GM12873 (cell line): ENCODE results near the gene COL5A1.

Experiments used
- TF ChIP-seq, protein P1 (sequence below): IDR thresholded peaks from 2 replicates; pipeline ENCODE4 v1.5.1; 2012; ENCODE audit warnings: low read depth, mild to moderate bottlenecking, moderate library complexity, low read length, control low read depth; ENCODE audit not compliant: insufficient read depth; ENCODE audit errors: missing control alignments

The COL5A1 gene

DNA sequence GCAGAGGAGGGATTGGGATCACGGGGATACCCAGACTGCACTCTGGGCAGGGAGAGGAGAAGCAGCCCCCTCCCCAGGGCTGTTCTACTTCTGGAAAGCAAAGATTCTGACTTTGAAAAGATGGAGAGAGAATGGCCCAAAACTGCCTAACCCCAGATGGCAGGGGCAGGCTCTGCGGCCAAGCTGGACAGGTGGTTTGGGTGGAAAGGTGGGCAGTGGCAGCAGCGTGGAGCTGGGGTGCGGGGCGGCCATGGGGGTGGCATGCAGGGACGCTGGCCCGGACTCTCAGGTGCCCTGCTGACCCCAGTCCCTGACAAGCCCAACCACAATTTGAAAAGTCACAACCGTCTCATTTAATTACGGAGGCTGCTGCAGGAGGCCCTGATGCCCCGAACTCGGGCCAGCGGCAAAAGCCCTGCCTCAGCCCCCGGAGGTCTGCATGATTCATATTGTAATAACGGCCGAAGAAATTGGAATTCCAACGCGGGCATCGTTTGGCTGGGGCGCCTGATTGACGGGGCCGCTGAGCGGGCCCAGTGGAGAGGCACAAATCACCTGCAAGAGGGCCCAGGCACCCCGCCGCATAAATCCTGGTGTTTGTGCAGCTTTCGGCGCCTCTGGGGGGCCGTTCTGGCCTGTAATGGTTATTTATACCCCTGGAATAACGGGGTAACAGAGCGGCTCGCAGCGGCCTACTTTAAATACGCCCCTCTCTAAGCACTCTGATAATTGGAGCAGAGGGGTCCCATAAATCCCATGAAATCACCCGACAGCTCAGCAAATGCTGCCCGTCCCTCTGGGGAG is 197.2 kb downstream of the COL5A1 start:
- TF ChIP-seq, protein P1, sequence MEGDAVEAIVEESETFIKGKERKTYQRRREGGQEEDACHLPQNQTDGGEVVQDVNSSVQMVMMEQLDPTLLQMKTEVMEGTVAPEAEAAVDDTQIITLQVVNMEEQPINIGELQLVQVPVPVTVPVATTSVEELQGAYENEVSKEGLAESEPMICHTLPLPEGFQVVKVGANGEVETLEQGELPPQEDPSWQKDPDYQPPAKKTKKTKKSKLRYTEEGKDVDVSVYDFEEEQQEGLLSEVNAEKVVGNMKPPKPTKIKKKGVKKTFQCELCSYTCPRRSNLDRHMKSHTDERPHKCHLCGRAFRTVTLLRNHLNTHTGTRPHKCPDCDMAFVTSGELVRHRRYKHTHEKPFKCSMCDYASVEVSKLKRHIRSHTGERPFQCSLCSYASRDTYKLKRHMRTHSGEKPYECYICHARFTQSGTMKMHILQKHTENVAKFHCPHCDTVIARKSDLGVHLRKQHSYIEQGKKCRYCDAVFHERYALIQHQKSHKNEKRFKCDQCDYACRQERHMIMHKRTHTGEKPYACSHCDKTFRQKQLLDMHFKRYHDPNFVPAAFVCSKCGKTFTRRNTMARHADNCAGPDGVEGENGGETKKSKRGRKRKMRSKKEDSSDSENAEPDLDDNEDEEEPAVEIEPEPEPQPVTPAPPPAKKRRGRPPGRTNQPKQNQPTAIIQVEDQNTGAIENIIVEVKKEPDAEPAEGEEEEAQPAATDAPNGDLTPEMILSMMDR, result no peak

DNA sequence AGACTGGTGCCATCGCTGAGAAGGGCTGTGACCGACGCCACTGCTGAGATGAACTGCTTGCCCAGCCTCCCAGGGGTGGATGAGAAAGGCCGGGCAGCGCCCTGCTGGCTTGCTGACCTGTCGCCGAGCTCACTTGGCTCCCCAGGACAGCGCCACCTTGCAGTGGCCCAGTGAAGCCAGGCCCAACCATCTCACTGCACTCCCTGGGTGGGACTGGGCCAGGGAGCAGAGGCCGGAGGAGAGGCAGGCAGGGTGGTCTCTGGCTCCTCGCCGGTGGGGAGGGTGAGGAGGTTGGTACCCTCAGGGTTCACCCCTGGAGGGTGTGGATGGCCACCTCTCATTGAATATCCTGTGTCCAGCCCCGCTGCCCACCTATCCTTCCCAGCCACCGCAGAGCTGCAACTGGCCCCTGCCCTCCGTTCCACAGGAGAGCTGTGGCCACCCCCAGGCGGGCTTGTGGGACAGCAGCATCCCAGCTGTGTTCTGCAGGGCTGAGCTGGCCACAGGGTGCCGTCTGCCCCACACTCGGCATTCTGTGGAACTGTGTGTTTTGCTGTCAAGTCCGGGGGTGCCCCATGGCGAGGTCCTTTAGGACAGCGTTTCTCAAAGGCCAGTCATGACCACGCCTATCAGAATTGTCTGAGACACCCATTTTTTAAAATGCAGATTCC is 198.0 kb downstream of the COL5A1 start:
- TF ChIP-seq, protein P1, result peak; percentile 6

DNA sequence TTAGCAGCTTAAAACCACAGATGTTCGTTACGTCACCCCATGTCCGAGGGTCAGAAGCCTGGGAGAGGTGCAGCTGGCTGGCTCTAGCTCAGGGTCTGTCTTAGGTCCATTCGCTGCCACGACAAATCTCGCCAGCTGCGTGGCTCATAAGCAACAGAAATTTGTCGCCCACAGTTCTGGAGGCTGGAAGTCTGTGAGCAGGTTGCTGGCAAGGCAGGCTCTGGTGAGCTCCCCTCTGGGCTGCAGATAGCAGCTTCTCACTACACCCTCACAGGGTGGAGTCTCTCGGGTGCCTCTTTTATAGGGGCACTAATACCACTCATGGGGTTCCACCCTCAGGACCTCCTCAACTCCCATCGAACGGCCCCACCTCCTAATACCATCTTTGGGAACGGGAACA is 198.9 kb downstream of the COL5A1 start:
- TF ChIP-seq, protein P1, result no peak

- TF ChIP-seq, protein P1, result no peak
Measured at GRCh38 chr9:134841180-134841904, 199.7 kb downstream of the COL5A1 start.

DNA sequence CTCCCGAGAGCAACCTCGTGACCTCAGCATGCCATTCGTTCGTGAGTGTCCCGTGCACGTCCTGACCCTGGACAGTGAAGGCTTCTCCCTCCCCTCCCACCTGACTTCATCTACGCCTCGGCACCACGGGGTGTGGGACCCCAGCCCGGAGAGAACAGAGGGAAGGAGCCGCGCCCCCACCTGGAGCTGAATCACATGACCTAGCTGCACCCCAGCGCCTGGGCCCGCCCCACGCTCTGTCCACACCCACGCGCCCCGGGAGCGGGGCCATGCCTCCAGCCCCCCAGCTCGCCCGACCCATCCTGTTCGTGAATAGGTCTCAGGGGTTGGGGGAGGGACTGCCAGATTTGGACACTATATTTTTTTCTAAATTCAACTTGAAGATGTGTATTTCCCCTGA is 200.7 kb downstream of the COL5A1 start:
- TF ChIP-seq, protein P1, result no peak

DNA sequence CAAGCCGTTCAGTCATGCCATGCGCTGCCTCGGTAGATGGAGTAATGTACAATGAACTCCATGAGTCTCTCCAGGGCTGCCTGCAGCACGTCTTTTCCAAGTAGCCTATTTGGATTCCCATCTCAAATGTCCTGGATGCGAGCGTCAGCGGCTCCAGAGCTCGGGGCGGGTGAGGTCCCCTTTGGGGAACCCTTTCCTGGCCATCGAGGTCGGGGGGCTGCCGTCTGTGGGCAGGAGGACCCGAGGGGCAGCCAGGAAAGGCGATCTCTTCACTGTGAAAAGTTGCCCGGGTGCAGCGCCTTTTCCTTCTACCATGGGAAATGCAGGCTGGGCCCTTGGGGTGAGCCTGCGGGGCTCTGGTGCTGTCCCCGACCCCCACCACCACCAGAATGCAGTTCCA is 202.1 kb downstream of the COL5A1 start:
- TF ChIP-seq, protein P1, result no peak

- TF ChIP-seq, protein P1, result no peak
Measured at GRCh38 chr9:134844821-134845220, 203.2 kb downstream of the COL5A1 start.
